ENCODE data around the gene GPR21. TPM values are rescaled to one million over a fixed set of nuclear protein-coding genes. Genes with fewer than 3 reads are reported as not detected.
A peak's percentile ranks its signal among the peaks of the same experiment; 100 is the strongest.

GPR21 gene
- total RNA-seq, 1 donor from 2014 or later = 6.4 TPM

DNA sequence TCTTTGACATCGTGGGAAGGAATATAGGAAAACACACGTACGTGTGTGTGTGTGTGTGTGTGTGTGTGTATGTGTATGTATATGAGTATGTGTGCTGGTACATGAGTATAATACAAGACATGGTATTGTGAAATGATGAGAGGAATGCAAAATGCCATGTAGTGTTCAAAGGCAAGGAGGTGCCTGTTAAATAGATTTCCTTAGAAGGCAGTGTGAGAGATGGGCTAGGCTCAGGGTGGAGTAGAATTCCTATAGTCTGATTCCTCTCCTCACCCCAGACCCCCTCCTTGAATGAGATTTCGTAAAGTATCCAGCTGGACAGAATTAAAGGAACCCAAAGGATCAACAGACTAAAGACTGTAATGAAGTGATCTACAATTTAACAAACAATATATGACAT, 11.1 kb downstream of the GPR21 start:
- no peak for TF ChIP-seq EZH2phosphoT487 (IDR thresholded peaks at IDR 0.05)
- no peak for TF ChIP-seq EZH2 (IDR thresholded peaks at IDR 0.05)
- TF ChIP-seq, protein P1, sequence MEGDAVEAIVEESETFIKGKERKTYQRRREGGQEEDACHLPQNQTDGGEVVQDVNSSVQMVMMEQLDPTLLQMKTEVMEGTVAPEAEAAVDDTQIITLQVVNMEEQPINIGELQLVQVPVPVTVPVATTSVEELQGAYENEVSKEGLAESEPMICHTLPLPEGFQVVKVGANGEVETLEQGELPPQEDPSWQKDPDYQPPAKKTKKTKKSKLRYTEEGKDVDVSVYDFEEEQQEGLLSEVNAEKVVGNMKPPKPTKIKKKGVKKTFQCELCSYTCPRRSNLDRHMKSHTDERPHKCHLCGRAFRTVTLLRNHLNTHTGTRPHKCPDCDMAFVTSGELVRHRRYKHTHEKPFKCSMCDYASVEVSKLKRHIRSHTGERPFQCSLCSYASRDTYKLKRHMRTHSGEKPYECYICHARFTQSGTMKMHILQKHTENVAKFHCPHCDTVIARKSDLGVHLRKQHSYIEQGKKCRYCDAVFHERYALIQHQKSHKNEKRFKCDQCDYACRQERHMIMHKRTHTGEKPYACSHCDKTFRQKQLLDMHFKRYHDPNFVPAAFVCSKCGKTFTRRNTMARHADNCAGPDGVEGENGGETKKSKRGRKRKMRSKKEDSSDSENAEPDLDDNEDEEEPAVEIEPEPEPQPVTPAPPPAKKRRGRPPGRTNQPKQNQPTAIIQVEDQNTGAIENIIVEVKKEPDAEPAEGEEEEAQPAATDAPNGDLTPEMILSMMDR (IDR thresholded peaks at IDR 0.05) = no peak
- no peak overlapping the region for H3K9ac ChIP-seq
- no peak overlapping the region for H3K4me2 ChIP-seq
- no peak overlapping the region for H3K4me3 ChIP-seq
- Mint-ChIP-seq H3K36me3 (peaks cover 17% of the 10 kb centered on the region), H3K27me3 (ENCODE audit: insufficient read depth, low read depth) (peaks cover 2% of the 10 kb centered on the region), H3K4me1 (no peaks in the 10 kb centered on the region), H3K9me3 (peaks cover 5% of the 10 kb centered on the region), H3K4me3 (no peak overlapping the region), H3K27ac (no peak overlapping the region)
- H3K9me3 ChIP-seq (ENCODE audit: low read depth) = no peaks in the 10 kb centered on the region
- no peak overlapping the region for H2AFZ ChIP-seq (replicated peaks)
- peaks cover 6% of the 10 kb centered on the region for H3F3A ChIP-seq (ENCODE audit: low read depth)
- no peak overlapping the region for H3K27ac ChIP-seq
- H3K27me3 ChIP-seq = no peaks in the 10 kb centered on the region
- no peaks in the 10 kb centered on the region for H3K79me2 ChIP-seq (ENCODE audit: low read depth)
- no peaks in the 10 kb centered on the region for H3K36me3 ChIP-seq
- no peaks in the 10 kb centered on the region for H3K4me1 ChIP-seq
- DNase-seq (ENCODE audit: low spot score) = no peak
- no peaks in the 10 kb centered on the region for H4K20me1 ChIP-seq (ENCODE audit: low read depth)

DNA sequence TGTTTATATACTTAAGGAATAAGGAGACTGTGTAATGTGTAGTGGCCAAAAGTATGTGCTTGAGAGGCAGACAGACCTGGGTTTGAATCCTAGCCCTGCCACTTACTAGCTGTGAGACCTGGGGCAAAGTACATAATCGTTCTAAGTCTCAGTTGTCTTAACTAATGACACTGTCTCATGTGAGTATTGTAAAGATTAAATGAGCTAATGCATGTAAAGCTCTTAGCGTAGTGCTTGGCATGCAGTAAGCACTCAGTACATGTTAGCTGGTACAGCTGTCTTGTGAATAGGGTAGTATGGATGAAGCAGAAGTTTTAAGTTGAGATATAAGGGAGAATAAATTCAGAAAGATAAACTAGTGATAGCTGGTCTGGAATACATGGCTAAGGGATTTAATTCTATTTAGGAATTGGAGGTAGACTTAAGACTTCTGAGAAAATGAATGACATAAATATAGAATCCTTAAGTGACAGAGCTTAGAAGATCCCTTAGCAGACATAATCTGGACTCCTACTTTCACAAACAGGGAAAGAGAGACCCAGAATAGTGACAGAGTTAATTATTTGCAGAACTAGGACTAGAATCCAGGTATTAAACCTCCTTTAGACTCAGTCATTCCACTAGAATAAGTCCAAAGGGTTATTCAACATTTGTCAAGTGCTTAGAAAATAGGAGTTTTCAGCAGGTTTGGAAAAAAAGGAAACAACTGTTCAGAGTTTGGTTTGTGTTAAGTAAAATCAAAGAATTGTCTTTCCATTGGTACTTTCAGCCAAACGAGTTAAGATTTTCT, 13.1 kb downstream of the GPR21 start:
- H3K9ac ChIP-seq = no peak overlapping the region
- no peaks in the 10 kb centered on the region for H3K36me3 ChIP-seq
- H3K27me3 ChIP-seq = no peaks in the 10 kb centered on the region
- H3F3A ChIP-seq (ENCODE audit: low read depth) = peaks cover 6% of the 10 kb centered on the region
- no peaks in the 10 kb centered on the region for H3K9me3 ChIP-seq (ENCODE audit: low read depth)
- H3K27me3 Mint-ChIP-seq (ENCODE audit: insufficient read depth, low read depth) = peaks cover 2% of the 10 kb centered on the region
- no peak overlapping the region for H3K4me3 ChIP-seq
- H3K27ac Mint-ChIP-seq = no peak overlapping the region
- no peak overlapping the region for H3K4me3 Mint-ChIP-seq
- H3K9me3 Mint-ChIP-seq = peaks cover 5% of the 10 kb centered on the region
- H3K4me1 Mint-ChIP-seq = no peaks in the 10 kb centered on the region
- H3K27ac ChIP-seq = peak overlapping the region; percentile 20
- no peak overlapping the region for H3K4me2 ChIP-seq
- no peak for TF ChIP-seq EZH2phosphoT487 (IDR thresholded peaks at IDR 0.05)
- no peak for TF ChIP-seq EZH2 (IDR thresholded peaks at IDR 0.05)
- TF ChIP-seq, protein P1 (IDR thresholded peaks at IDR 0.05) = no peak
- no peaks in the 10 kb centered on the region for H3K4me1 ChIP-seq
- no peak for DNase-seq (ENCODE audit: low spot score)
- H3K36me3 Mint-ChIP-seq = peaks cover 19% of the 10 kb centered on the region
- no peaks in the 10 kb centered on the region for H4K20me1 ChIP-seq (ENCODE audit: low read depth)
- no peaks in the 10 kb centered on the region for H3K79me2 ChIP-seq (ENCODE audit: low read depth)
- H2AFZ ChIP-seq (replicated peaks) = no peak overlapping the region

DNA sequence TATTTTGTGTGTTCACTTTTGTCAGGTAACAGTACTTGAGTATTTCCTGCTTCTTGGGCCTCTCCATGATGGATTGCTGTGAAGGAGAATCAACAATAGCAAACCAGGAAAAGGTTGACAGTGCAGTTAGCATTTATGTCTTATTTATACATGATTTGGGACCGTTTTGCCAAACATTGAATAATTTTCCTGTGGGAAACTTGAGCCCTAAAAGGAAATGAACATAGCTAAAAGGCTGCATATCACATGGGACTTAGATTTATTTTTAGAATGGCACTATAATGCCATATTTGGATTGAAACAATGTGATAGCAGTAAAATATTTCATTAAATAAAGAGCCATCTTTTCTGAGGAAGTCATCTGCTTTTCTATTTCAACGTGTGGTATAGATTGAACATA, 15.3 kb downstream of the GPR21 start:
- TF ChIP-seq EZH2 (IDR thresholded peaks at IDR 0.05) (no peak), EZH2phosphoT487 (IDR thresholded peaks at IDR 0.05) (no peak)
- TF ChIP-seq, protein P1 (IDR thresholded peaks at IDR 0.05) = no peak
- no peak for DNase-seq (ENCODE audit: low spot score)
- no peaks in the 10 kb centered on the region for H3K9me3 Mint-ChIP-seq
- no peak overlapping the region for H3K27ac ChIP-seq
- H3K9me3 ChIP-seq (ENCODE audit: low read depth) = no peaks in the 10 kb centered on the region
- no peak overlapping the region for H3K4me3 ChIP-seq
- H3K27ac Mint-ChIP-seq = no peak overlapping the region
- no peak overlapping the region for H3K4me3 Mint-ChIP-seq
- peaks cover 6% of the 10 kb centered on the region for H3F3A ChIP-seq (ENCODE audit: low read depth)
- H3K79me2 ChIP-seq (ENCODE audit: low read depth) = no peaks in the 10 kb centered on the region
- no peaks in the 10 kb centered on the region for H3K27me3 ChIP-seq
- H4K20me1 ChIP-seq (ENCODE audit: low read depth) = no peaks in the 10 kb centered on the region
- no peaks in the 10 kb centered on the region for H3K27me3 Mint-ChIP-seq (ENCODE audit: insufficient read depth, low read depth)
- H3K4me1 ChIP-seq = no peaks in the 10 kb centered on the region
- H3K36me3 Mint-ChIP-seq = peaks cover 7% of the 10 kb centered on the region
- H3K36me3 ChIP-seq = no peaks in the 10 kb centered on the region
- H3K4me1 Mint-ChIP-seq = no peaks in the 10 kb centered on the region
- no peak overlapping the region for H2AFZ ChIP-seq (replicated peaks)
- no peak overlapping the region for H3K9ac ChIP-seq
- no peak overlapping the region for H3K4me2 ChIP-seq

Data from neural progenitor cell (in vitro differentiated cells).